WTC11 (cell line): ENCODE data around the gene CD4. TPM values are rescaled to one million over a fixed set of nuclear protein-coding genes. Genes with fewer than 3 reads are reported as not detected.

ENCODE experiments used
- AFF4 ChIP-seq: sonication (generic); formaldehyde crosslinking; IDR thresholded peaks from 2 replicates; pipeline ENCODE4 v1.8.1; 2023; ENCODE audit warnings: mild to moderate bottlenecking, missing genetic modification reagents, borderline replicate concordance
- ARID4B ChIP-seq: sonication (generic); formaldehyde crosslinking; IDR thresholded peaks from 2 replicates; pipeline ENCODE4 v1.8.0; 2023; ENCODE audit warnings: missing genetic modification reagents, mild to moderate bottlenecking, borderline replicate concordance
- ATF6 ChIP-seq: sonication (generic); formaldehyde crosslinking; IDR thresholded peaks from 2 replicates; pipeline ENCODE4 v1.8.1; 2023; ENCODE audit warnings: mild to moderate bottlenecking, missing genetic modification reagents
- HMGXB4 ChIP-seq: sonication (generic); formaldehyde crosslinking; IDR thresholded peaks from 2 replicates; pipeline ENCODE4 v1.8.1; 2023; ENCODE audit warnings: mild to moderate bottlenecking, moderate library complexity, missing genetic modification reagents
- MAX ChIP-seq: sonication (generic); formaldehyde crosslinking; IDR thresholded peaks from 2 replicates; pipeline ENCODE4 v1.8.0; 2022; ENCODE audit warnings: mild to moderate bottlenecking, missing genetic modification reagents
- MXD4 ChIP-seq: fragments of 250-450 bp; sonication (Bioruptor Pico); IDR thresholded peaks from 2 replicates; pipeline ENCODE4 v1.8.0; 2021; ENCODE audit warnings: mild to moderate bottlenecking, moderate library complexity, borderline replicate concordance
- OVOL2 ChIP-seq: fragments of 250-450 bp; sonication (Bioruptor Pico); IDR thresholded peaks from 2 replicates; pipeline ENCODE4 v1.9.0; 2021; ENCODE audit warnings: mild to moderate bottlenecking, borderline replicate concordance
- PREB ChIP-seq: sonication (generic); formaldehyde crosslinking; IDR thresholded peaks from 2 replicates; pipeline ENCODE4 v1.8.1; 2022; ENCODE audit warnings: mild to moderate bottlenecking, missing genetic modification reagents, moderate library complexity, borderline replicate concordance
- RELA ChIP-seq: sonication (generic); formaldehyde crosslinking; IDR thresholded peaks from 2 replicates; pipeline ENCODE4 v1.8.1; 2022; ENCODE audit warnings: missing genetic modification reagents, mild to moderate bottlenecking, borderline replicate concordance
- SMAD4 ChIP-seq: sonication (generic); formaldehyde crosslinking; IDR thresholded peaks from 2 replicates; pipeline ENCODE4 v1.8.0; 2022; ENCODE audit warnings: mild to moderate bottlenecking, missing genetic modification reagents
- ZBTB21 ChIP-seq: sonication (generic); formaldehyde crosslinking; IDR thresholded peaks from 2 replicates; pipeline ENCODE4 v1.8.1; 2023; ENCODE audit warnings: mild to moderate bottlenecking, missing genetic modification reagents, borderline replicate concordance
- ZMAT4 ChIP-seq: fragments of 250-450 bp; sonication (Bioruptor Pico); IDR thresholded peaks from 2 replicates; pipeline ENCODE4 v1.9.0; 2021; ENCODE audit warnings: mild to moderate bottlenecking
- ZNF263 ChIP-seq: sonication (generic); formaldehyde crosslinking; IDR thresholded peaks from 2 replicates; pipeline ENCODE4 v1.8.1; 2022; ENCODE audit warnings: low read depth, mild to moderate bottlenecking, moderate library complexity, missing genetic modification reagents
- ZNF396 ChIP-seq: fragments of 250-450 bp; sonication (Bioruptor Pico); IDR thresholded peaks from 2 replicates; pipeline ENCODE4 v1.8.0; 2021; ENCODE audit warnings: mild to moderate bottlenecking, moderate library complexity, borderline replicate concordance
- ZNF512 ChIP-seq: sonication (generic); formaldehyde crosslinking; IDR thresholded peaks from 2 replicates; pipeline ENCODE4 v1.8.1; 2022; ENCODE audit warnings: missing genetic modification reagents, borderline replicate concordance
- ZNF532 ChIP-seq: fragments of 250-450 bp; sonication (Bioruptor Pico); IDR thresholded peaks from 2 replicates; pipeline ENCODE4 v1.9.0; 2021; ENCODE audit warnings: mild to moderate bottlenecking, borderline replicate concordance
- total RNA-seq: library from RNA; stranded (reverse); gene quantifications from 3 replicates; pipeline ENCODE4 v1.2.3, GENCODE V29; 2021

The CD4 gene
- total RNA-seq, 1 experiment from 2014 or later = 2.5 TPM

GRCh38 chr12:6851921-6852650 is 62.8 kb downstream of the CD4 start, which contains the start of gene USP5 (continued):
- TF ChIP-seq ZNF512 (CRISPR knock-in tag) (no peak), AFF4 (CRISPR knock-in tag) (no peak), ZNF532 (CRISPR knock-in tag) (no peak), ZBTB21 (CRISPR knock-in tag) (no peak), MAX (peak; percentile 84), MXD4 (no peak; the same call in 1 of the 2 replicates), ARID4B (CRISPR knock-in tag) (0 out of 2 replicates have a peak, but pooled peaks have one; percentile 32), ATF6 (CRISPR knock-in tag) (no peak), RELA (CRISPR knock-in tag) (no peak), ZNF263 (CRISPR knock-in tag) (no peak), SMAD4 (CRISPR knock-in tag) (no peak), HMGXB4 (no peak), ZMAT4 (CRISPR knock-in tag) (no peak), PREB (CRISPR knock-in tag) (no peak), OVOL2 (CRISPR knock-in tag) (no peak), ZNF396 (peak; percentile 44; the same call in 1 of the 2 replicates)
